PFSK-1 (cell line): Measurements from ENCODE around the gene CCHCR1.

Experiments
- POLR2AphosphoS5 ChIP-seq: IDR thresholded peaks from 2 replicates; pipeline ENCODE4 v1.6.1; 2012; ENCODE audit warnings: low read depth, mild to moderate bottlenecking, control low read depth, low read length, moderate library complexity
- REST ChIP-seq, 2 experiments: IDR thresholded peaks; 2 replicates each; pipeline versions ENCODE4 v1.6.1 to v1.8.0; 2011 to 2012; ENCODE audit warnings: low read depth in 2 of 2, low read length in 2 of 2, control low read depth in 1 of 2, inconsistent platforms in 1 of 2, mild to moderate bottlenecking in 1 of 2, moderate library complexity in 1 of 2; ENCODE audit not compliant: insufficient read depth in 1 of 2
- SIN3A ChIP-seq: IDR thresholded peaks from 2 replicates; pipeline ENCODE4 v1.6.1; 2012; ENCODE audit warnings: mild to moderate bottlenecking, low read length, moderate library complexity, borderline replicate concordance; ENCODE audit not compliant: insufficient read depth
- TAF1 ChIP-seq: IDR thresholded peaks from 2 replicates; pipeline ENCODE4 v1.6.1; 2012; ENCODE audit warnings: low read length, control low read depth, borderline replicate concordance; ENCODE audit not compliant: insufficient read depth

GRCh38 chr6:31170600-31170881 lies 12.9 kb upstream of the CCHCR1 start, which contains the start of gene POU5F1:
- no peak for TF ChIP-seq POLR2AphosphoS5
- no peak for TF ChIP-seq REST (IDR thresholded peaks at IDR 0.05; ENCODE audit: insufficient read depth in 1 of 2, low read depth in 2 of 2, low read length in 2 of 2)
- TF ChIP-seq SIN3A, result no peak
- TF ChIP-seq TAF1, result no peak
